Kasumi-1 (cell line): ENCODE measurements around the gene LHPP.
"Not testable (repeated sequence)": the region's sequence is repeated elsewhere in the genome, so short reads cannot be mapped to it uniquely, and the experiment has no call there.

Source experiments
- DNase-seq, 2 experiments: peaks; one replicate each; lab custom pipeline; 2025; lab: John Stamatoyannopoulos, UW

Gene LHPP, protein sequence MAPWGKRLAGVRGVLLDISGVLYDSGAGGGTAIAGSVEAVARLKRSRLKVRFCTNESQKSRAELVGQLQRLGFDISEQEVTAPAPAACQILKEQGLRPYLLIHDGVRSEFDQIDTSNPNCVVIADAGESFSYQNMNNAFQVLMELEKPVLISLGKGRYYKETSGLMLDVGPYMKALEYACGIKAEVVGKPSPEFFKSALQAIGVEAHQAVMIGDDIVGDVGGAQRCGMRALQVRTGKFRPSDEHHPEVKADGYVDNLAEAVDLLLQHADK

DNA sequence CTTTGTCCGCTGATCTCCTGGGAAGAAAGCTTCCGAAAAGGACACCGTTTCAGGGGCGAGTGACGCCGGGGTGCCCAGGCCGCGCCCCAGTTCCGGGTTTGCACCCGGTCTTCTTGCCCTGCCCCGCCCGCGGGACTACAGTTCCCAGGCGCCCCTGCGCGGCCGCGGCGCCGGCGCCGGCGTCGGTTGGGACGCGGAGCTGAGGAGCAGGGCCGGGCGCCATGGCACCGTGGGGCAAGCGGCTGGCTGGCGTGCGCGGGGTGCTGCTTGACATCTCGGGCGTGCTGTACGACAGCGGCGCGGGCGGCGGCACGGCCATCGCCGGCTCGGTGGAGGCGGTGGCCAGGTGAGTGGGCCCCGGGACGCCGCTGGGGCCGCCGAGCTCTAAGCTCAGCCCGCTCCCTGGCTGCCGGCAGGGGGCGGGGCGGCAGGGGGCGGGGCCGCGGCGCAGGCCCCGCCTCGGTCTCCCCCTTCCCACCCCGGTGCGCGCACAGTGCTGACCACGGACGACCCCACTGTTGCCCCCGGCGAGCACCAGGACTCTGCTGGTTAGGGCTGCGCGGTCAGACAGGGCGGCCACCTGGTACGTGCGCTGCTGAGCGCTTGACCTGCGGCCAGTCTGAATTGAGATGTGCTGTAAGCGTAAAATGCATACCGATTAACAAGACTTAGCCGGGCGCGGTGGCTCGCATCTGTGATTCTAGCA, at the start of gene LHPP:
LHPP (plus strand) TSS at position 182 of the 706 bp plus-strand sequence; CDS start at position 222, 40 bp downstream.
- DNase-seq = peak; percentile 92

DNA sequence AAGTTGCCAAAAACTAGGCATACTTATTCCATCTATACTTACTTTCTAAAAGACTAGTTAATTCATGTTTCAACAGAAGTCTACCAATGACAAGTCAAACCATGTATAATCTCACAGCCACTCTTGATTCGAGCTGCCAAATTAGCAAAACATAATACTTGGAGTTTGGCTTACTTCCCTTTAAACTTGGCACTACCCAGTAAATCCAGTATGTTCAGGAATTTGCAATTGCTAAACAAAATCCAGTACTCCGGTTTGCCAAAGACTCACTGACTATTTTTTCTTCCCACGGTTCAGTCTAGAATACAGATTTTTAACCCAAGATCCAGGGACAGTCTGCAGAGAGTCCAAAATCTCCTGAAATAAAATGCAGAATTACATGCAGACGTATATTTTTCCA, 47.5 kb upstream of the LHPP start:
- no peak for DNase-seq

DNA sequence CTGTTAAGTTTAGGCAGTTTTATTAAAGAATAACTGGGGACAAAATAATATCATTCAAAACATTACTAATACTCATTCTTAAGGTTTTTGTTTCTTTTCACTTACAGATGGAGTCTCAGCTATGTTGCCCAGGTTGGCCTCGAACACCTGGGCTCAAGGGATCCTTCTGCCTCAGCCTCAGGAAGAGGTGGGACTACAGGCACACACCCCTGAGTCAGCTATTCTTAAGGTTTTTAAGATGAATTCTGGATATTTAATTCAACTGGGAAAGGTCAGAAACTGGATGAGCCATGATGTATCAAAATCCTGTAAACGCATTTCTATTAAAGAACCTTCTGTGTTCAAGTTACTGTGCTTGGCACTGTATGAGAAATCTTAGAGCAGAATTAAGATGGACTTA, 46.4 kb upstream of the LHPP start:
- DNase-seq = no peak

DNA sequence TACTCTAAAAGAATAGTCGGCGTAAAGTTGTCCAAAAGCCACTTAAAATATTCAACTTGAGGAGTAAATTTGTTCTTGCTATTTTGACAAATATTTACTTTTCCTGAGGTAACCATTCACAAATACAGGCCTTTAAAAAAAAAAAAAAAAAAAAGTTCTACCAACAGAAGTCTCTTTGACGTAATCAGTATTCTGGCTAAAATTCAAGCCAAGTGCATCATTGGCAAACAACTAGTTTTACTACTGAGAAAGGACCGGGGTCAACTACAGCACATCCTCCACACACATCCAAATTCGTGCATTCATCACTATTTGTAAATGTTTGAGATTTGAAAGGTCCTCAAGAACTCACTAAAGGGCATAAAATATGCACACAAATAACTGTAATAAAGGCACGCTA, 44.9 kb upstream of the LHPP start:
- DNase-seq = no peak

DNA sequence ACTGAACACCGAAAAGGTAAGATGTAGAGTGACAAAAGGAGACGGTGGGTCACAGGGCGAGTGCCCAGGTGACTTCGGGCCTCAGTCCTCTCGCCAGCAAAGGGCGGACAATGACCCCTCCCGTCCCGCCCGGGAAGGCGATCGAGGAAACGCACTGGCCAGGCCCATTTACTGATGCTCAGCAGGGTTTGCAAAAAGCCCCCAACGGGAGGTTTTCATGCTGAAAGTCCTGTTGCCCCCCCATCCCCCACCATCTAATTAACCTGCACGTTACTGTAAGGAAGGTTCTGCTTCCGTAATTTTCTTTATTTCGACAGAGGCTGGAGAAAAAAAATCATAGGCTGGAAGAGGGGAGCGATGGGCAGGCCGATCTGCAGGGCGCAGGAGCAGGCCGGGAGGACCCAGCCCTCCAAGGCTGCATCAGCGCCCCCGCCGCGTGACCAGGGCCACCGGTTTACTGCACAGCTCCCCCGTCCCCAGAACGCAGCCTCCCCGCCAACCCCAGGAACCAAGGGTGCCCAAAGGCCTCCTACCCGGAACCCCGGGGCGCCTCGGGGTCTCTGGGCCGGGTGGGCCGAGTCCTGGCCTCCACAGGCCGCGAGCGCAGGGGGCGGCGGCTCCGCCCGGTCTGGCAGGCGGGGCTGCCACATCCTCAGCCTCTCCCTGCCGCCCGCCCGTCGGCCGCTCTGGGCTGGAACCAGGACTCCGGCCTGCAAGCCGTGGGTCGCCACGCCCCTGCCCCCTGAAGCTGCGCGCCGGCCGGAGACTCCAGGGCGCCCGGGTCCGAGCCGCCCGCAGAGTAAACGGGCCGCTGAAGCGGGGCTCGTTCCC, 43.5 kb upstream of the LHPP start:
- DNase-seq = peak; percentile 55 to 59

DNA sequence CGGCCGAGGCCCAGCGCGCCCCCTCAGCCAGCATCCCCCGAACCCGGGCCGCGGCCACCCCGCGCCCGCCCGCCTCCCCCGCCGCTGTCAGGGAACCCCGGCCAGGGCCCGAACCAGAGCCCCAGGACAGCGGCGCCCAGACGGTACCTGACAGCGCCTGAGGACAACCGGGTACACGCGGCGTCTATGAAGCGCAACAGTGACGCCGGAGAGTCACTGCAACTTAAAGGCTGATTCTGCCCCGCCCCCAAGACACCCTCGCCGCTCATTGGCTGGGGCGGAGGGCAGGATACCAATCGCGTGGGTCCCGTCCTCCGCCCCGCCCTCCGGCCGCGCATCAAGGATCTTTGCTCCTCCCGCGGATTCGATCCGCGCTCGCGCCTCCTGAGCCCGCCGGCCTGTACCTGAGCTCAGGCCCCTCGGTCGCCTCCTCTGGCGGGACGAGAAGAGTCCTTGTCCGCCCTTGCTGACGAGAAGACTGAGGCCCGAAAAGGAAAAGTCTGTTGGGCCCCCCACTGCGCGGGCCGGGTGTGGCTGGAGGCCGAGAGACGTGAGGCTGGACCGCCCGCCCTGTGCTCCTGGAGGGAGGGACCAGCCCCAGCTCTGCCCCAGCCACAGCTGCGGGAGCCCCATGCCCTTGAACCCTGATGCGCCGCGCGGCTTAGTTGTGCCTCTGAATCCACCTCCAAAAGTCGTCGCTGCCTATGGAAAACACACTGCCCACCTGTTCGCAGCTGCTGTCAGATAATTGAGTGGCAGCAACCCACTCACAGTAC, 42.7 kb upstream of the LHPP start, which contains the start of gene OAT:
OAT (minus strand) TSS at position 198 of the 776 bp plus-strand sequence. CDS start 6,752 bp downstream, outside the sequence.
- DNase-seq = peak; percentile 98

DNA sequence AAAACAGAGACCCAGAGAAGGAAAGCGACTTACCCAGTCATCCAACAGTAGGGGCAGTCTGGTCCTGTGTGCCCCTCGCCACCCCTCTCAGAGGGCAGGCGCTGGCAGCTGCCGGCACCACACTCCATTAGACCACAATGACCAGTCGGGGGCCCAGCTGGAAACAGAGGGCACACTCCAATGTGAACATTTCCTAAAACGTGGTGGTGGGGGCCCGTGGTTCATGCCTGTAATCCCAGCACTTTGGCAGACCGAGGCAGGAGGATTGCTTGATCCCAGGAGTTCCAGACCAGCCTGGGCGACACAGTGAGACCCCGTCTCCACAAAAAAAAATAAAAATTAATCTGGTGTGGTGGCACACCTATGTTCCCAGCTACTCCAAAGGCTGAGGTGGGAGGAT, 42.0 kb upstream of the LHPP start:
- DNase-seq = no peak

DNA sequence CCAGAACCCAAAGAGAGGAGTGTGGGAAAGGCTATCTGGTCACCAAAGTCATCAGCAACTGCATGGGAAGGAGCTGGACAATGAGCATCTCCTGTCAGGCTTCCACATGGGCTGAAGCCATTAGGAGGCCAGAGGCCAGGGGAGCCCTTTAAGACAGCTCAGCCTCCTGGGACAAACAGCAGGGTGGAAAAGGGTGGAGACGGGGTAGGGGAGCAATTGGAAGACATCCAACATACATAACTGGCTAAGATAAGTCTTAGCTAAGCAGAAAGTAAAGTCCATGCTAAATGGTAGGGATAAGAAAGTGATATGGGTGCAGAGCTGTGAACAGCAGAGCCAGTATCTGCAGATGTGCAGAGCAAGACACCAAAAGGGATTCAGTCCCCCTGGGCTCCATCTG, 41.4 kb upstream of the LHPP start:
- DNase-seq = no peak

DNA sequence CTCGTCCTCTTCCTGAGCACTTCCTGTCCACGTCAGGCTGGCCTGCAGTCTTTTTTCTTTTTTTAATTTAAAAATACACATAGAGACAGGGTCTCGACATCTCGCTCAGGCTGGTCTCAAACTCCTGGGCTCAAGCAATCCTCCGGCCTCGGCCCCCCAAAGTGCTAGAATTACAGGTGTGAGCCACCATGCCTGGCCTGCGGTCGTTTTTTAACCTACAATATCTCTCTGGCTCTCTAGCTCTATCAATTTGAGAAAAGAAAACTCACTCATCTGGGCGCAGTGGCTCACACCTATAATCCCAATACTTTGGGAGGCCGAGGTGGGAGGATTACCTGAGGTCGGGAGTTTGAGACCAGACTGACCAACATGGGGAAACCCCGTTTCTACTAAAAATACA, 38.9 kb upstream of the LHPP start:
- DNase-seq = no peak

DNA sequence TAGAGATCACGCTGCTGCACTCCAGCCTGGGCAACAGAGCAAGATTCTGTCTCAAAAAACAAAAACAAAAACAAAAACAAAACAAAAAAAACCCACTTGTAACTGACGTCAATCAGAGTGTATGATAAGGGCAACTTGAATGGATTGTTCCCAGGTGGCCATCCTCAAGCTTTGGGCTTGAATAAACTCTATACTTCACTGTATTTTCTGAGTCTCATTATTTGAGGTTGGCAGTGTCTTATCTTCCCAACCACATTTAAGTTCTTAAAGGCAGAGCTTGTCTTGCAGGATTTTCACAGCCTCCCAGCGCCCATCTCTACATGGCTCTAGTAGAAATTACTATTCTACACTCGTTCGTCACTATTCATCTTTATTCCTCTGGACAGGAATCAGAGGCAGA, 37.8 kb upstream of the LHPP start:
- DNase-seq = no peak

DNA sequence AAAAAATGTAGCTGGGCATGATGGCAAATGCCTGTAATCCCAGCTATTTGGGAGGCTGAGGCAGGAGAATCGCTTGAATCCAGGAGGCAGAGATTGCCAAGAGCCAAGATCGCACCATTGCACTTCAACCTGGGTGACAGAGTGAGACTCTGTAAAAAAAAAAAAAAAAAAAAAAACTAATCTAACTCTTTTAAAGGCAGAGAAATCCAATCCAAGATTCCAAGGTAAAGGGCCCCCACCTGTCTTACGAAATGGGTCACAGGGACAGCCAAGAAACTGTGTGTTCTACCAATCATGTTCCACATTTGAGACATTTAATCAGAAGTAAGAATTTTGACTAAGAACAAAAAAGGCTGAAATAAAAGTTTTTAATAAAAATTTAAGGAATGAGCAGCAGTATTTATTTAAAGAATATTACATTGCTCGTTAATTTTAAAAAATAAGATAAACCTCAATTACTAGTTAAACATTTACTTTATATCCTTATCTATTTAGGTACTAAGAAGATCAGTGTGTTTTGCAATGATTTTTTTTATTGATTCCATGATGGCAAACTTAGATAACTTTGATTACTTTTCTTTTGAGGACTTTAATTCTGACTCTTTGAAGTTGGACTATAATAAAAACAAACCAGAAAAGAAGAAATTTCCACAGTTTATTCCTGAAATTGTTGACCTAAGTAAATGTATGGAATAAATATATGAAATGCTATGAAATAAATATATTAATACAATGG, 36.2 kb upstream of the LHPP start:
- DNase-seq = no peak

DNA sequence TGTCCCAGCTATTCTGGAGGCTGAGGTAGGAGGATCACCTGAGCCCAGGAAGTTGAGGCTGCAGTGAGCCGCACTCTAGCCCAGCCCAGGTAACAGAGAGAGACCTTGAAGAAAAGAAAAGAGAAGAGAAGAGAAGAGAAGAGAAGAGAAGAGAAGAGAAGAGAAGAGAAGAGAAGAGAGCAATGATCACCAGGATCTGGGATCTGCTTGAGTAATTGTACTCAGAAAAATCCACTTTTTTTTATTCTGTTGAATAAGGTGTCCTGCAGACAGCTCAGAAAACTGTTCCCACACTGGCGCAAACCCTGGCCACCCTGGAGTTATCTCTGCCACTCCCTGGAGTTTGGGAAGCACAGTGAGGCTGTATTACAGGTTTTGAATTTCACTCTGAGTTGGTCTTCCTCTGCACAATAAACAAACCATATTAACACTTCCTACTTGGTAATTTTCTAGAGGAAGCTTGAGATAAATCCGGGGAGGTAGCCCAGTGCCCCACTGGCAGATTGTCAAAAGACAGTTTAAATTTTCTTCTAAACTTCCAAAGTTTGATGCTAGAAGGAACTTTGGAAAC, 33.3 kb upstream of the LHPP start:
- DNase-seq = no peak

DNA sequence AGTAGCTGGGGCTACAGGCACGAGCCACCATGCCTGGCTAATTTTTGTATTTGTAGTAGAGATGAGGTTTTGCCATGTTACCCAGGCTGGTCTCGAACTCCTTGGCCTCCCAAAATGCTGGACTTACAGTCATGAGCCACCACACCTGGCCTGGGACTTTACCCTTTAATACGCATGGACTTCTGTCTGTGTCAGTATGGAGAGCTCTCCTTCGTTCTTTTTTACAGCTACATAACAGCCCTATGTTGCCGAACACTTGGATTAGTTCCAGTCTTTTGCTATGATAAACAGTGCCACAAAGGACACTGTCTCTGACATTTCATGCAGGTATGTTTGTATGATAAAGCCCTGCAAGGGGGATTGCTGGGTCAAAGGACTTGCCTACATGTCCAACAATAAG, 32.0 kb upstream of the LHPP start:
- DNase-seq = no peak

DNA sequence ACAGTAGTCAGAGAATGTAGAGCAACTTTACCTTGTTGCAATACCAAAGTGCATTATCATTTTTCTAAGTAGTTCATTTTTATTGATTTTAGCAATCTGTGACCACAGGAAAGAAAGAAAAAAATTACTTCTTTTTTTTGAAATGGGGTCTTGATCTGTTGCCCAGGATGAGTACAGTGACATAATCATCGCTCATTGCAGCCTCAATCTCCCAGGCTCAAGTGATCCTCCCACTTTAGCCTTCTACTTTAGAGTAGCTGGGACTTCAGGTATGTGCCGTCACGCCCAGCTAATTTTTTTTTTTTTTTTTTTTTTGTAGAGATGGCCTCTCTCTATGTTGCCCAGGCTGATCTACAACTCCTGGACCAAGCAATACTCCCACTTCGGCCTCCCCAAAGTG, 31.5 kb upstream of the LHPP start:
- DNase-seq = no peak

DNA sequence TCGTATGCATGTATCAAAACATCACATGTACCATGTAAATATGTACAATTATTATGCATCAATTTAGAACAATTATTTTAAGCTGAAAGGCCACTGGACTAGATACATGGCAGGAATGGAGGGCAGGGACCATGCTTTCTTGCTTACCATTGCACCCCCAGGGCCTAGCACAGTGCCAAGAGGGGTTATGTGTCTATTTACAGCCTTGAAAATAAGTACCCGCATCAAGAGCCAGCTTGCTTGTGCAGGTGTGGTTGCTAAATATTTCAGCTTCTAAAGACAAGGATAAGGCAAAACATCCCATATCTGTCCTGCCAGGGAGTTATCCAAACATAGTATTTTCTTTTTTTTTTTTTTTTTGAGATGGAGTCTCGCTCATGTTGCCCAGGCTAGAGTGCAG, 28.2 kb upstream of the LHPP start:
- no peak for DNase-seq

DNA sequence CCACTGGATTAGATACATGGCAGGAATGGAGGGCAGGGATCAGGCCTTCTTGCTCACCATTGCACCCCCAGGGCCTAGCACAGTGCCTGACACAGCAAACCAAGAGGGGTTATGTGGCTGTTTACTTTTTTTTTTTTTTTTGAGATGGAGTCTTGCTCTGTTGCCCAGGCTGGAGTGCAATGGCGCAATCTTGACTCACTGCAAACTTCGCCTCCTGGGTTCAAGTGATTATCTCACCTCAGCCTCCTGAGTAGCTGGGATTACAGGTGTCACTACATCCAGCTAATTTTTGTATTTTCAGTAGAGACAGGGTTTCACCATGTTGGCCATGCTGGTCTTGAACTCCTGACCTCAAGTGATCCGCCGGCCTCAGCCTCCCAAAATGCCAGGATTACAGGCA, 25.9 kb upstream of the LHPP start:
- DNase-seq = not testable (repeated sequence)

DNA sequence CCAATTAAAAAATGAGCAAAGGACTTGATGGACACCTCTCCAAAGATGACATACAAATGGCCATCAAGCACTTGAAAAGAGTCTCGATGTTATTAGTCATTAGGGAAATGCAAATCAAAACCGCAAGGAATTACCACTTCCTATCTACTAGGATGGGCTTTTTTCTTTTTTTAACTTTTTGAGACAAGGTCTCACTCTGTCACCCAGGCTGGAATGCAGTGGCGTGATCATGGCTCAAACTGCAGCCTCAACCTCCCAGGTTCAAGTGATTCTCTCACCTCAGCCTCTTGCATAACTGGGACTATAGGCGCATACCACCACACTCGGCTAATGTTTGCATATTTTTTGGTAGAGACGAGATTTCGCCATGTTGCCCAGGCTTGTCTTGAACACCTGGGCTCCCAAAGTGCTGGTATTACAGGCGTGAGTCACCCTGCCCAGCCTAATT, 25.4 kb upstream of the LHPP start:
- DNase-seq = peak; percentile 63 to 64

DNA sequence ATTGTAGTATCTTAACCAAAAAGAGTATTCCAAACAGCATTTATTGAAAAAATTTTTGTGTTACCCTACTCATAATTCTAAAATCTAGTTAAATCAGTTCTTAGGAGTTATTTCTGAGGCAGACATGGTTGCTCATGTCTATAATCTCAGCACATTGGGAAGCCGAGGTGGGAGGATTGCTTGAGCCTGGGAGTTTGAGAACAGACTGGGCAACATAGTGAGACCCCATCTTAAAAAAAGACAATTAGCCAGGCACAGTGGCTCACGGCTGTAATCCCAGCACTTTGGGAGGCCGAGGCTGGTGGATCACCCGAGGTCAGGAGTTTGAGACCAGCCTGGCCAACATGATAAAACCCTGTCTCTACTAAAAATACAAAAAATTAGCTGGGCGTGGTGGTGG, 19.9 kb upstream of the LHPP start:
- DNase-seq = not testable (repeated sequence)

DNA sequence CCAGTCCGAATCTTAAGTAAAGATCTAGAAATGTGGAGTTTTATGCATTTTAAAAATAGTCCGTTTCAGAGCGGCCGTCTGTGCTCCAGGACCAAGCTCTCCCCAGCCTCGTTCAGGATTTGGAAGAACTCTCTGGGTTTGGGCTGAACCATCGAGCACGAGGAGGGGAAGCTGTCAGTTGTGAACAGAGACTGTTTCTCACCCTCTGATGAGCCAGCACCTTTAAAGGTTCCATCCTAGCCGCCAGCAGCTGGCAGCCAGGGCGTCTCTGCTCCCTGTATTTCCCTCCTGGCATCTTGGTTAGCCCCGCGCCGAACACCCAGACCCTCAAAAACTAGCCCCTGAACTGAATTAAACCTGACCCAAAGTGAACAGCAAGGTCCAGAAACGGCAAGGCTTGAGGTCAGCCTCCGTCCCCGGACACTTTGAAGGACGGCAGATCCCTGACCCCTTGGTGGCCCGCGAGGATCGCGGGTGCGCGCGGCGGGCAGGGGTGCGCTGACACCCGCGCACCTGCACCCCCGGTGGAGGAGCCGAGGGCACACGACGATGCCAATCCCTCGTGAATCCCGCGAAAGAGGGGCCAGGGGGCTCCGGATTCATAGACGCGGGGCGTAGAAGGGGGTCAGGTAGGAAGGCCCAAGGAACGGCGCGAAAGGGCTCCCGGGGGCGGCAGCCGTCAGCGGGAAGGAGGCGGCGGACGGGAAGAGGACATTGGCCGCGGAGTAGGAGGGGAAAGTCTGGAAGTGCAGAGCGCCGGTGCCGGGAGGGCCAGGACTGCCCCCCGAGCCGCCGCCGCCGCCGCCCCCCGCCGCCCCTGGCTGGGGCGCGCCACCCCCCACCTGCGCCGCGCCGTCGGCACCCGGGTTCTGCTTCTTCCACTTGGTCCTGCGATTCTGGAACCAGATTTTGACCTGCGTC, 14.5 kb upstream of the LHPP start:
- no peak for DNase-seq
